HG03060 (cell line): Measurements from ENCODE around the gene MTHFD1.
"Not testable (repeated sequence)": the region's sequence is repeated elsewhere in the genome, so short reads cannot be mapped to it uniquely, and the experiment has no call there.

ENCODE experiments used
- ATAC-seq: cut with Tn5 transposase; IDR thresholded peaks from one replicate; pipeline ENCODE4 v1.9.1; 2021; ENCODE audit warnings: low read depth, moderate number of reproducible peaks; ENCODE audit not compliant: unreplicated experiment

The MTHFD1 gene

GRCh38 chr14:64387782-64388532 lies at the start of gene MTHFD1:
TSS of gene MTHFD1 (plus strand) at chr14:64388353. CDS start at chr14:64388428, 75 bp downstream.
- peak; percentile 73 for ATAC-seq

GRCh38 chr14:64338616-64339316 lies 49.4 kb upstream of the MTHFD1 start:
- ATAC-seq, result peak; percentile 84

- ATAC-seq, result no peak
Observed at GRCh38 chr14:64340560-64341196, 47.5 kb upstream of the MTHFD1 start.

DNA sequence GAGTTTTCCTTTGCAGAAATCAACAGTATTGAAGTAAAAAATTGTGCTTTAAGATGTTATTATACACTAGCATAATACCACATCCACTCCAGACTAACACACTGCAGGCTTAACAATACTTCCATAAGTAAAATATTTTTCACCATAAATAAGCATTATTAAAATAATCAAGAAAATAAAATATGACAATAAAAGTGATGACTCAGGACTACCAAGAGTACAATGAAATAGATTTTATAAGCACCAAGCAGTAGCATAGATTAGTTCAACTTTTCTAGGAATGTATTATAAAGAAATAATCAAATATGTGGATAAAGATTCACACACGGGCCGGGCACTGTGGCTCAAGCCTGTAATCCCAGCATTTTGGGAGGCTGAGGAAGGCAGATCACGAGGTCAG lies 40.4 kb upstream of the MTHFD1 start:
- ATAC-seq, result no peak

DNA sequence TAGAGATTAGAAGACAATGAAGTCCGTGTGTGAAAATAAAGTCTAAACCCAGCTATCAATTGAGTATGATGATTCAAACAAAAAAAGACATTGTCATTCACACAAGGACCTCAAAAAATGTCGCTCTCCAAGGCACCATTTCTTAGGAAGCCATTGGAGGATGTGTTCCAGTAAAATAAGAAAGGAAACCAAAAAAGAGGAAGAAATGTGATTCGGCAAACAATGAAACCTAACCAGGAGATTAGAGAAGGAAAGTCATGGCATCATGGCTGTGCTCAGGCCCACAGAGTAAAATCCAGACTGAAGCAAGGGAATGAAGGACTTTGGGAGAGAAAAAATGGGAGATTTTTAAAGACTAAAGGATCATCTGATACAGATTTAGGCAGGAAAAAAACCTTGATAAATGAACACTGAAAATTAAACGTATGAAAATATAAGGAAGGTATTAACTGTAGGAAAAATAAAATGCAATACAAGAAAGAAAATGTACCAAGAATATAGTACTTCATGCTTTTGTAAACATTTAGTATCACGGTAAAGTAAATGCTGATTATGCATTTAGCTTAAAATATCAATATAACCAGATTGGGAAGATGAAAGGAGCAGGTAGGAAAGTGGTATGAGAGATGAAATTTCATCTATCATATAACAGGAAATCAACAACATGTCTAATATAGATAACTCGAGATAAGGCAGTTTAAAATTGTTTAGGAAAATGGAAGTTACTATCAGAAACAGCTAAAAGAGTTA lies 38.2 kb upstream of the MTHFD1 start:
- no peak for ATAC-seq

- no peak for ATAC-seq
Observed at GRCh38 chr14:64363265-64363846, 24.8 kb upstream of the MTHFD1 start.

- no peak for ATAC-seq
Observed at GRCh38 chr14:64364907-64365306, 23.2 kb upstream of the MTHFD1 start.

- not testable (repeated sequence) for ATAC-seq
Observed at GRCh38 chr14:64365358-64365889, 22.7 kb upstream of the MTHFD1 start.

GRCh38 chr14:64369201-64369600 lies 19.0 kb upstream of the MTHFD1 start:
- no peak for ATAC-seq

DNA sequence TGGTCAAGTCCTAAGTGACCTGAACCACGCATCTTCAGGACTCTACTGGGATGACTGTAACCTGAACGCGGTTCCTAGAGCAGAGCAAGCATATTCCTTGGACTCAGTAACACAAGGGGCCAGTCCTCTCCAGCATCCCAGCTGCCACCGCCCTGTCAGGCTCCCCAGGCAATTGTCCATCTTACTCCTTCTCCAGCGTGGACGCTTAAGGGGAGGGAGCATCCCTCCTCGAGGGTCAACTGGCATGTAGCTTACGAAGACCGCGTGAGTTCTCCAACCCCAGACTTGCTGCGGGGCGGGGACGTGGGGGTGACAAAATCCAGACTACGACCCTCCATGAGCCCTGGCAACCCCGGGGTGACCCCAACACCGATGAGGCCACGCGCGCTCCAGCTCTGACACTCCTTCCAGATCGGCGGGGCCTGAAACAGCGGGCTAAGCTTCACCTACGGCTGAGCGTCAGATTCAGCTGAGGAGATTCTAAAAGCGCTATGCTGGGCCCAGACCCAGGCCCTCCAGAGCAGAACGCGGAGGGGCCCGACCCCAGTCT lies 846 bp upstream of the MTHFD1 start:
- ATAC-seq, result peak; percentile 13

DNA sequence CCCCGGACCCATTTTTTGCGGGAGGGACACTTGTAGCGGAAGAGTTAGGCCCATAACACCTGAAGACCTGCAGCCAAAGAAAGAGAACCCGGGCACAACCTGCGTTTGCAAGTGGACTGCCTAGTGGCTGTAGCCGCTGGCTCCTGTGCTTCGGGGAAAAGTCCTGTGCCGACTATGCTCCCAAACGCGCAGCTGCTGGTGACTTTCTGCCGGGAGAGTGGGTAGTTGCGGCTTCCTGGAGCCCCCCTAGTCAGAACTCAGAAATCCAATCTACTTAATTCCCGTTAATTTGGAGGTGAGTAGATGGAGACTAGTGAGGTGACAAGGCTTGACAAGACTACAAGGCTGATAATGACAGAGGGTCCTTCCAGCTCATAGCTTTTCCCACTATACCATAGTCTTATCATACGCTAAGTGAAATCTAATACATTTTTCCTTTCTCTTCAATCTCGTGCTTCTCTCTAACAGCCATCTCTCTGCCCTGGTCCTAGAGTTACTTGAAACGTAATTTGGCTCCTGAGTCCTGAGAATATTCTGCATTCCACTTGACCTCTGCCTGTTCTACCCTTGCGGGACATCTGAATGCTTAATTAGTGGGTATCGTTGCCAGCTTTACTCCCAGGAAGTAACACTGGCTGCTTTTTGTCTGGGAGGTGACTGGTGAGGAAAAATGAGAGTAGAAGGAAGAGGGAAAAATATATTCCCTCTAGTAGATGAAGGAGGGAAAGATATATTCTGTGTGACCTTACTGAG lies 556 bp downstream of the MTHFD1 start:
- ATAC-seq, result peak; percentile 3

DNA sequence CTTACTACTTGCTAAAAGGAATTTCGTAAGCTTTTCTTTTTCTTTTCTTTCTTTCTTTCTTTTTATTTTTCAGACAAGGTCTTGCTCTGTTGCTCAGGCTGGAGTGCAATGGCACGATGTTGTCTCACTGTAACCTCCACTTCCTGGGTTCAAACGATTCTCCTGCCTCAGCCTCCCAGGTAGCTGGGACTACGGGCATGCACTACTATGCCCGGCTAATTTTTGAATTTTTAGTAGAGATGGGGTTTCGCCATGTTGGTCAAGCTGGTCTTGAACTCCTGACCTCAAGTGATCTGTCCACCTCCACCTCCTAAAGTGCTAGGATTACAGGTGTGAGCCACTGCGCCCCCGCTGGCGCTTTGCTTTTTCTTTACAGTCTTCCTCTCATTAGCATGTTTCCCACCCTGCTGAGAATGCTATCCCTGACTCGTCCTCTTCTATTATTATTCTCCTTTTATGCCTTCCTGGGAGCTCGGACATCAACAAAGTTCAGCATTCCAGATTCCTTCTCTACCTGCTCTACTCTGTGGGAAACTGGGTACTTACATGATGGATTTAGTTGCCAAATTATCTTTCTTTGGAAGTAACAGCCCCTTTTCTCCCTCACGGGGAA lies 3.1 kb downstream of the MTHFD1 start:
- no peak for ATAC-seq

DNA sequence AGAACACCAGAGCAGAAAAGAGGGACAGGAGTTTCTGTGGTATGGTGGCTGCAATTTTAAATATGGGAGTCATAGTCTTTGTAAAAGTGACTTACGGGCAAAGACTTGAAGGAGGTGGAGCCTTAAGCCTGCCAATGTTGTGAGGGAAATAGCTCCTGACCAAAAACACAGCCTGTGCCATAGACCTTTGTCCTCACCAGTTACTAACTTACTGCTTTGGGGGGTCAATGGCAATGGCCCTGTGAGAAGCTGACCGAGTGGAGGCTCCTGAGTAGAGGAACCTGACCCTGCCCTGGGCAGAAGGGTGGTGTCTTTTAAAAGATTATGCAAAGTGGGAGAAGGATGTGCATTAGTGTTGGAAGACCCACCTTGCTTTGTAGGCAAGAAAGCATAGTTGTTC lies 3.8 kb downstream of the MTHFD1 start:
- no peak for ATAC-seq

DNA sequence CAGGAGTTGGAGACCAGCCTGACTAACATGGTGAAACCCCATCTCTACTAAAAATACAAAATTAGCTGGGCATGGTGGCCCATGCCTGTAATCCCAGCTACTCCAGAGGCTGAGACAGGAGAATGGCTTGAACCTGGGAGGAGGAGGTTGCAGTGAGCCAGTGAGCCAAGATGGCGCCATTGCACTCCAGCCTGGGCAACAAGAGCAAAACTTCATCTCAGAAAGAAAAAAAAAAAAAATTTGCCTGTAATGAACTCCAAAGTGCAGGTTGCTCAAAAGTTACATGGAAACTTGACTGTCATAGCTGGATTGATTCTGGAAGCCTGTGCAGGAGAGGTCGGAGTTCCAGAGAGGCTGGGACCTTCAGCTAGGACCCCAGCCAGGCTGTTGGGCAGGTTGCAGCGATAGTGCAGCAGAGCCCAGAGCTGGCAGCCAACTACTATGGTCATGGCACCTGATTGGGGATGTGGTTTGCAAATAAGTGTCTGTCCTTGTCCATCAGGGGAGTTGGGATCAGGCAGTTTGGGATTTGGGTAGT lies 5.1 kb downstream of the MTHFD1 start:
- not testable (repeated sequence) for ATAC-seq

DNA sequence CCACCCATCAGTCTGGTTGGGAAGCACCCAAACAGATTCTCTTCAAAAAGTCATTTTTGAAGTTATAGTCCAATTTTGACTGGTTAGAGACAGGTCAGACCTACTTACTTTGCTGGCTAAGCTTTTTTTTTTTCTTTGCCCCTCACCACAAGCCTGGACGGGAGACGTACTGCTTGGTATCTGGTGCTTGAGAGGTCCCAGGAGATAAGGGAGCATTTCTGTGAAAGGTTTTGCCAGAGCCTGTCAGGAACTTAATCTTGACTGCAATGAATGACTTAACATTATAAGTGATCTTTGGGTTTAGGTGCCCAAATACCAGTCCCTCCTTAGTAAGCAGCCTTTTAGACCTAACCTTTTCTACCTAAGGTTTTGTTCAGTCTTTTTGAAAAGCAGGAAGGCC lies 6.3 kb downstream of the MTHFD1 start:
- ATAC-seq, result no peak

DNA sequence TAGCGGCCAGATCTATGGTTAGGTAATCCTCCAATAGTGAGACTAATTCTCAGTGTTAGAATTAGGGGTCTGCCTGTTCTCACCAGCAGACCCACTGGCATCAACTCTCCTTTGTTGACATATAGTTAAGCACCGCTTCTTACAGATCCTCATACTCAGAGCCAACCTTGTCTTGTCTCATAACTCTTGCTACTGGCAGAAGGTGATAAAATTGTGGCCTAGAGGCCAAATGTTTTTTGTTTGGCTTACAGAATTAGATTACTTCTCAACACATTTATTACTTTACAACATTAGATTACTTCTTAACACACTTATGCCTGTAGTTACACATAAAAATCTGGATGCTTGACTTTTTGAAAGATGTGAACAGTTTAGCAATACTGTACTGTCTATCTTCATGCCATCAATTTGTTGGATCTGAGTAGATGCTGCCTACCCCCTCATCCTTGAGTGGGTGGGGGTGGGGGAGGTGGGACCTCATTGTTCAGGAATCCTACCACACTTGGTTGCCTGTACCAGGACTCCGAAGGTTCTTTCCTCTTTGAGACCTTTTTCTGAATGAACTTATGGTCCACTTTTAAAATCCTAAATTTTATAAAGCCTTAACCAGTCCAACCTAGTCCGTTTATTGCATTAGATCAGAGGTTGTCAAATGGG lies 7.0 kb downstream of the MTHFD1 start:
- ATAC-seq, result no peak

DNA sequence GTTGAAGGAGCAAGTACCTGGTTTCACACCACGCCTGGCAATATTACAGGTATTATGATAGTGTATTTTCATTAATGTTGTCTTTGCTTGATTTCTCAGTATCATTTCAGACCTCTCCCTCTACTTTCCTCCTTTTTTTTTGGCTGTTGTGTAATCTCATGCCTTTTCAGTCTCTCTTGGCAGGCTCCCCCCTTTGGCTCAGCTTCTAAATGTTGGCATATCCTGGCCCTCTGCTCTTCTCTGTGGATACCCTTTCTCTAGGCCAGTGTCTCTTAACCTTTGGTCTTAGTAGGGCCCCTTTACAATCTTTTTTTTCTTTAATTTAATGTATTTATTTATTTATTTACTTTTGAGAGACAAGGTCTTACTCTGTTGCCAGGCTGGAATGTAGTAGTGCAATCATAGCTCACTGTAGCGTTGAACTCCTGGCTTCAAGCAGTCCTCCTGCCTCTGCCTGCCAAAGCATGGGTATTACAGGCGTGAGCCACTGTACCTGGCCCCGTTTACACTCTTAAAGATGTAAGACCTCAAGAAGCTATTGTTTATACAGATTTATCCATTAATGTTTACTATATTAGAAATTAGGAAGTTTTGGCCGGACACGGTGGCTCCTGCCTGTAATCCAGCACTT lies 12.8 kb downstream of the MTHFD1 start:
- ATAC-seq, result no peak

- no peak for ATAC-seq
Observed at GRCh38 chr14:64401949-64402348, 13.8 kb downstream of the MTHFD1 start.
